ENCODE measurements around the gene KRTAP9-7.

Gene KRTAP9-7

GRCh38 chr17:41318231-41318630, 42.7 kb downstream of the KRTAP9-7 start:
- DNase-seq: no peak

- DNase-seq: no peak
Observed at GRCh38 chr17:41322094-41322902, 46.8 kb downstream of the KRTAP9-7 start.

DNA sequence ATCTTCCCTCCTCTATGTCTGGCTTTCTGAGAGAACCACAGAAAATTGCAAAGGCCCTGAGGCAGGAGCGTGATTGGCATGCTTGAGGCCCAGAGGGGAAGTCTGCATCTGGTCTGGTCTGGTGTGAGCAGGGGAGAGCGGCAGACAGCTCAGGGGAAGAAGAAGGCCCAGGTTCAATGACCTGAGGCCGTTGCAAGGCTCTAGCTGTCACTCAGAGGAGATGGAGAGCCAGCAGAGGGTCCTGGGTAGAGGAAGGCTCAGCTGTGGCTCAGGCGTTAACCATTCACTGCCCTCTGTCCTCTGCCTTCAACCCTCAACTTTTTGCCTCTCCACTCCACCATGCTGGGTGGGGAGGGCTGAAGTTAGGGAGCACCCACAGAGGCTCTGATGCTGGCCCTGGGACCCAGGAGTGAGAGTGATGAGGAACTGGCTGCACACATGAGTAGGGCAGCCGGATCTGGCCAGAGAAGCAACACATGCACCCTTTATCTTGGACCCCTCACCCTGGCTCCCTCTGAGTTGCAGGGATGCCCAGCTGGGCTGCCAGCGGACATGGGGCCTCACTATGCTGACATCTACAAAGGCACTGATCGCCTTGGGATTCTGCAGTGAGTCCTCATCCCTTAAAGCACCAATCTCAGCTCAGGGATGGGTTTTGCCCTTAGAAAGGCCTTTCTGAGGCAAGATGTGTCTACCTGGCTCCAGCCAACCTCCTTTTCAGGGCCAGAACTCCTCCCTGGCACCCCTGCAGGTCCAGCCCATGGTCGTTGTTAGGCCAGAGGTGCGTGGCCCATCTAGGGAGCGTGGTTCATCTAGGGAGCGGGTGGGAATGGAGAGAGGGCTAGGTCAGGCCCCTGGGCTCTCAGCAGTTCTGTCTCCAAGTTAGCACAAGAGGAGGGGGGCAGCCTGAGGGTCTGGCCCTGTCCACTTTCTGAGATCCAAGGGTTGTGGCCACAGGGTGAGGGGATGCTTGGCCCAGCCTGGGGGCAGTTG, 47.7 kb downstream of the KRTAP9-7 start:
- DNase-seq: no peak

DNA sequence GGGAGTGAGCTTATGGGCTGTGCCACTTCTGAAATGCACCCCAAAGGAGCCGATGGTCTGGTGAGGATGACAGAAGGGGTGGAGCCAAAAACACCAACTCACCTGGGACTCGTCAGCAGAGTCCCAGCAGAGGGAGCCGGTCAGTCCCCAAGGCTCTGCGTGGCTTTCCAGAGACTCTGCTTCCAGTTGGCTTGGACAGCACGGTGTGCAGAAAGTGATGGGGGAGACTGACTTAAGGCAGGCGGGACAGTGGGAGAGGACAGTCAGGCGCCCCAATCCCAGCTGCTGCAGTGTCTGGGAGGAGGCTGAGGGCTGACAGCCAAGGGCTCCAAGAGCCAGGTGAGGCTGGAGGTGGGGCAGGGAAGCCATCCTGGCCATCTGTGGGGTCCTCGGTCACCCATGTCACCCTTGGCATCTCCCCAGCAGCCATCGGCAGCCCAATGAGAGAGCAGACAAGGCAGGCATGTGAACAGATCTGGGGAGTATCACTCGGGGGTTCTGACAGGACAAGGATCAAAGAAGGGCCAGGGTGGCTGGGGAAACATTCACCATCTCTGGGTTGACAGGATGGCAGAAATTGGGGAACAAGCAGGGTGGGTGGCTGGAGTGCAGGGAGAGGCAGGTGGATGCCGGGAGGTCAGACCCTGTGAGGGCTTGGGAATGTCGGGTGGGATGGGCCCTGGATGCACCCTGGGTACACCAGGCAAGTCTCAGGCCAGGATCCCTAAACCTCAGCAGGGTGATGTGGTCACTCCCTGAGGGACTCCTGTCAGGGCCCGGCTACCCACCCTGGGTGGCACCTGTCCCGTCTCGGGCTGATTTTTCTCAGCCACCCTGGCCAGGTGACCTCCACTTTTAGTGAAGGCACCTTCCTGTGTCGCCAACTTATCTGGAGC, 48.9 kb downstream of the KRTAP9-7 start:
- DNase-seq: no peak

GRCh38 chr17:41325126-41325525, 49.6 kb downstream of the KRTAP9-7 start:
- DNase-seq: no peak

DNA sequence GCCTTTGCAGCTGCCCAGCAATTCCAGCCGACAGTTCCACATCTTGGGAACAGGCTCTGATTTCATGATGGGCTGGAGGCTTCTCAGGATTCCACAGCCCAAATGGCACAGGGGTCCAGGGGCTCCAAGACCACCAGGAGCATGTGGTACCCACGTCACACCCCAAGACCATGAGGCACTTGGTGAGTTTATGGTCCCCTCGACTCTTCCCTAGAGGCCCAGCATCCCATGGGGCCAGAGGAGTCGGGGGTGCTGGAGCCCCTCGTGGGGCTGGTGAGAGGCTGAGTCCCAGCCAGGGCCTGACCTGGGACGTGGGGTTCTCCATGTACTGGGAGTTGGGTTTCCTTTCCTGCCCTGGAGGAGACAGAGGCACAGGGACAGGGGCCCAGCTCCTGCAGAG, 50.1 kb downstream of the KRTAP9-7 start:
- no peak for DNase-seq
